Mesenchymal stem cell (in vitro differentiated cells and primary cell): ENCODE results near the gene SNX18.

Experiments used
- DNase-seq: peaks from one replicate; pipeline ENCODE4 v3.0.0-alpha.2; 2013
- H2AFZ ChIP-seq: one replicate; pipeline ENCODE4 v1.6.1; 2013; ENCODE audit warnings: low read depth, mild to moderate bottlenecking, control low read depth, inconsistent platforms, low read length, moderate library complexity
- H2AK5ac ChIP-seq: 2 replicates; pipeline ENCODE4 v1.6.1; 2013; ENCODE audit warnings: low read length, moderate library complexity, mild to moderate bottlenecking, inconsistent platforms; ENCODE audit not compliant: severe bottlenecking
- H2BK120ac ChIP-seq: one replicate; pipeline ENCODE4 v1.6.1; 2013; ENCODE audit warnings: low read depth, mild to moderate bottlenecking, inconsistent platforms, low read length, moderate library complexity
- H2BK12ac ChIP-seq, 2 experiments: one replicate each; pipeline ENCODE4 v1.6.1; 2013; ENCODE audit warnings: inconsistent platforms in 2 of 2, low read length in 2 of 2, mild to moderate bottlenecking in 2 of 2, moderate library complexity in 2 of 2, control low read depth in 1 of 2
- H2BK15ac ChIP-seq: one replicate; pipeline ENCODE4 v1.6.1; 2013; ENCODE audit warnings: mild to moderate bottlenecking, low read depth, inconsistent platforms; ENCODE audit not compliant: poor library complexity, severe bottlenecking
- H2BK5ac ChIP-seq: 2 replicates; pipeline ENCODE4 v1.6.1; 2013; ENCODE audit warnings: low read depth, mild to moderate bottlenecking, low read length, control low read depth, inconsistent platforms; ENCODE audit not compliant: poor library complexity, severe bottlenecking
- H3K14ac ChIP-seq, 2 experiments: one replicate each; pipeline ENCODE4 v1.6.1; 2013; ENCODE audit warnings: inconsistent platforms in 2 of 2, low read length in 2 of 2, control low read depth in 1 of 2, mild to moderate bottlenecking in 1 of 2, moderate library complexity in 1 of 2
- H3K18ac ChIP-seq, 2 experiments: one replicate each; pipeline ENCODE4 v1.6.1; 2013; ENCODE audit warnings: inconsistent platforms in 2 of 2, low read length in 2 of 2, control low read depth in 1 of 2, low read depth in 1 of 2, mild to moderate bottlenecking in 1 of 2
- H3K23ac ChIP-seq, 2 experiments: one replicate each; pipeline ENCODE4 v1.6.1; 2013; ENCODE audit warnings: inconsistent platforms in 2 of 2, low read length in 2 of 2, mild to moderate bottlenecking in 2 of 2, moderate library complexity in 2 of 2, control low read depth in 1 of 2
- H3K27ac ChIP-seq: 2 replicates; pipeline ENCODE4 v1.5.1; 2013; ENCODE audit warnings: mild to moderate bottlenecking, moderate library complexity, low read length, control low read depth, inconsistent platforms; ENCODE audit not compliant: poor library complexity, severe bottlenecking
- H3K27me3 ChIP-seq, 2 experiments: 2 replicates each; pipeline versions ENCODE4 v1.6.1 to v1.7.0; 2013; ENCODE audit warnings: low read length in 2 of 2, mild to moderate bottlenecking in 2 of 2, moderate library complexity in 2 of 2, control low read depth in 1 of 2, inconsistent platforms in 1 of 2; ENCODE audit not compliant: control insufficient read depth in 1 of 2, insufficient read depth in 1 of 2
- H3K36me3 ChIP-seq, 2 experiments: 2 replicates each; pipeline versions ENCODE4 v1.6.1 to v1.7.0; 2013; ENCODE audit warnings: low read length in 2 of 2, control low read depth in 1 of 2, inconsistent platforms in 1 of 2, low read depth in 1 of 2, mild to moderate bottlenecking in 1 of 2; ENCODE audit not compliant: insufficient read depth in 2 of 2, control insufficient read depth in 1 of 2
- H3K4ac ChIP-seq, 2 experiments: one replicate each; pipeline ENCODE4 v1.6.1; 2013; ENCODE audit warnings: inconsistent platforms in 2 of 2, low read length in 2 of 2, mild to moderate bottlenecking in 2 of 2, moderate library complexity in 2 of 2, control low read depth in 1 of 2, low read depth in 1 of 2
- H3K4me1 ChIP-seq: 2 replicates; pipeline ENCODE4 v1.6.1; 2013; ENCODE audit warnings: low read depth, low read length, control low read depth; ENCODE audit not compliant: control insufficient read depth, insufficient read depth
- H3K4me2 ChIP-seq: 2 replicates; pipeline ENCODE4 v1.6.1; 2013; ENCODE audit warnings: low read length, mild to moderate bottlenecking, inconsistent platforms; ENCODE audit not compliant: poor library complexity, severe bottlenecking
- H3K4me3 ChIP-seq, 2 experiments: 2 replicates each; pipeline versions ENCODE4 v1.5.1 to v1.7.0; 2013; ENCODE audit warnings: low read length in 2 of 2, mild to moderate bottlenecking in 2 of 2, control low read depth in 1 of 2, low read depth in 1 of 2; ENCODE audit not compliant: insufficient read depth in 1 of 2
- H3K79me1 ChIP-seq: replicated peaks from 2 replicates; pipeline ENCODE4 v1.6.1; 2013; ENCODE audit warnings: mild to moderate bottlenecking, control low read depth, low read length, inconsistent platforms; ENCODE audit not compliant: poor library complexity, severe bottlenecking
- H3K9ac ChIP-seq: 2 replicates; pipeline ENCODE4 v1.7.0; 2013; ENCODE audit warnings: mild to moderate bottlenecking, low read length, moderate library complexity
- H3K9me3 ChIP-seq: 2 replicates; pipeline ENCODE4 v1.7.0; 2013; ENCODE audit warnings: mild to moderate bottlenecking, low read length; ENCODE audit not compliant: control insufficient read depth
- H4K8ac ChIP-seq: one replicate; pipeline ENCODE4 v1.6.1; 2013; ENCODE audit warnings: inconsistent platforms, mild to moderate bottlenecking, low read length, moderate library complexity
- H4K91ac ChIP-seq: one replicate; pipeline ENCODE4 v1.6.1; 2013; ENCODE audit warnings: mild to moderate bottlenecking, low read length, inconsistent platforms
- WGBS: methylation state at CpG from one replicate; pipeline ENCODE4 v1.1.7; 2013; ENCODE audit warnings: mixed read lengths; 5-methylcytosine and 5-hydroxymethylcytosine counted together

SNX18 gene

GRCh38 chr5:54567996-54568395, 50.4 kb downstream of the SNX18 start:
- peak overlapping the region; percentile 54 for H2BK15ac ChIP-seq
- no peak overlapping the region for H2AK5ac ChIP-seq
- H3K18ac ChIP-seq: no peak overlapping the region
- no peaks in the 10 kb centered on the region for H3K36me3 ChIP-seq
- H3K27me3 ChIP-seq: no peaks in the 10 kb centered on the region
- no peak overlapping the region for H3K9ac ChIP-seq
- DNase-seq: no peak
- H3K14ac ChIP-seq: no peak overlapping the region
- no peaks in the 10 kb centered on the region for H3K9me3 ChIP-seq
- H3K4me2 ChIP-seq: no peak overlapping the region
- H3K27ac ChIP-seq: no peak overlapping the region
- no peaks in the 10 kb centered on the region for H3K4me1 ChIP-seq
- 85% methylated on average over 2 of the region's 2 CpGs for WGBS
- H4K8ac ChIP-seq: no peak overlapping the region
- no peak overlapping the region for H3K4ac ChIP-seq
- no peak overlapping the region for H4K91ac ChIP-seq
- H2BK120ac ChIP-seq: no peak overlapping the region
- H2AFZ ChIP-seq: no peak overlapping the region
- H2BK5ac ChIP-seq: no peak overlapping the region
- H3K4me3 ChIP-seq: no peak overlapping the region
- H2BK12ac ChIP-seq: no peak overlapping the region
- H3K23ac ChIP-seq: no peak overlapping the region
- no peaks in the 10 kb centered on the region for H3K79me1 ChIP-seq

- Histone ChIP-seq H4K8ac (no peak overlapping the region), H3K36me3 (no peaks in the 10 kb centered on the region), H2BK12ac (no peak overlapping the region), H3K4me3 (peak overlapping the region in 1 of 2 experiments; percentile 12), H2AFZ (no peak overlapping the region), H3K23ac (no peak overlapping the region), H3K4me1 (no peaks in the 10 kb centered on the region), H2BK120ac (no peak overlapping the region), H3K79me1 (no peaks in the 10 kb centered on the region), H3K18ac (no peak overlapping the region), H3K4me2 (no peak overlapping the region), H3K9ac (peak overlapping the region; percentile 40), H3K27me3 (no peaks in the 10 kb centered on the region), H3K14ac (no peak overlapping the region), H4K91ac (no peak overlapping the region), H2BK15ac (no peak overlapping the region), H2AK5ac (no peak overlapping the region), H3K27ac (no peak overlapping the region), H3K9me3 (no peaks in the 10 kb centered on the region), H2BK5ac (no peak overlapping the region), H3K4ac (no peak overlapping the region)
- WGBS: 84% methylated on average over 5 of the region's 5 CpGs
- peak; percentile 10 for DNase-seq
Observed at GRCh38 chr5:54570916-54571315, 53.4 kb downstream of the SNX18 start.

GRCh38 chr5:54571462-54571861, 53.9 kb downstream of the SNX18 start:
- H3K27me3 ChIP-seq: no peaks in the 10 kb centered on the region
- no peak overlapping the region for H4K8ac ChIP-seq
- no peak overlapping the region for H3K14ac ChIP-seq
- H2BK120ac ChIP-seq: no peak overlapping the region
- H3K27ac ChIP-seq: no peak overlapping the region
- WGBS: 91% methylated on average over 4 of the region's 5 CpGs
- H3K79me1 ChIP-seq: no peaks in the 10 kb centered on the region
- H2AK5ac ChIP-seq: no peak overlapping the region
- no peak overlapping the region for H4K91ac ChIP-seq
- no peak overlapping the region for H3K4ac ChIP-seq
- DNase-seq: no peak
- H2AFZ ChIP-seq: no peak overlapping the region
- no peak overlapping the region for H3K4me3 ChIP-seq
- no peaks in the 10 kb centered on the region for H3K36me3 ChIP-seq
- H3K9me3 ChIP-seq: no peaks in the 10 kb centered on the region
- H2BK12ac ChIP-seq: no peak overlapping the region
- no peaks in the 10 kb centered on the region for H3K4me1 ChIP-seq
- H2BK5ac ChIP-seq: no peak overlapping the region
- H3K4me2 ChIP-seq: no peak overlapping the region
- H3K18ac ChIP-seq: no peak overlapping the region
- no peak overlapping the region for H3K23ac ChIP-seq
- H2BK15ac ChIP-seq: no peak overlapping the region
- peak overlapping the region; percentile 40 for H3K9ac ChIP-seq

GRCh38 chr5:54573812-54574489, 56.4 kb downstream of the SNX18 start:
- no peak overlapping the region for H3K4me3 ChIP-seq
- DNase-seq: no peak
- H3K79me1 ChIP-seq: no peaks in the 10 kb centered on the region
- no peak overlapping the region for H4K91ac ChIP-seq
- no peak overlapping the region for H2BK12ac ChIP-seq
- H2AFZ ChIP-seq: no peak overlapping the region
- H3K4me1 ChIP-seq: no peaks in the 10 kb centered on the region
- H3K9ac ChIP-seq: no peak overlapping the region
- H3K27ac ChIP-seq: no peak overlapping the region
- H3K4ac ChIP-seq: no peak overlapping the region
- H2AK5ac ChIP-seq: no peak overlapping the region
- H2BK120ac ChIP-seq: no peak overlapping the region
- H4K8ac ChIP-seq: no peak overlapping the region
- peaks cover 0 to 4% of the 10 kb centered on the region in 2 experiments for H3K27me3 ChIP-seq
- WGBS: 89% methylated on average over 4 of the region's 4 CpGs
- no peak overlapping the region for H3K18ac ChIP-seq
- H2BK5ac ChIP-seq: no peak overlapping the region
- no peak overlapping the region for H3K4me2 ChIP-seq
- no peaks in the 10 kb centered on the region for H3K9me3 ChIP-seq
- no peaks in the 10 kb centered on the region for H3K36me3 ChIP-seq
- no peak overlapping the region for H3K14ac ChIP-seq
- H3K23ac ChIP-seq: no peak overlapping the region
- H2BK15ac ChIP-seq: no peak overlapping the region
